GM21360 (cell line): ENCODE measurements around the gene PSMB3.
"Not testable (repeated sequence)": the region's sequence is repeated elsewhere in the genome, so short reads cannot be mapped to it uniquely, and the experiment has no call there.

Experiments
- ATAC-seq: cut with Tn5 transposase; IDR thresholded peaks from one replicate; pipeline ENCODE4 v1.9.1; 2021; ENCODE audit warnings: mild to moderate bottlenecking, moderate library complexity; ENCODE audit not compliant: unreplicated experiment

Gene PSMB3

GRCh38 chr17:38748149-38748891 lies 4.2 kb upstream of the PSMB3 start, which contains the start of gene PCGF2:
Gene PCGF2, minus strand, starts transcription at chr17:38748336. Its CDS starts 7,934 bp downstream, at chr17:38740402.
- ATAC-seq, result no peak

- no peak for ATAC-seq
Measured at GRCh38 chr17:38748892-38749222, 3.7 kb upstream of the PSMB3 start.

- no peak for ATAC-seq
Measured at GRCh38 chr17:38749223-38750043, 3.1 kb upstream of the PSMB3 start.

- ATAC-seq, result no peak
Measured at GRCh38 chr17:38750044-38750311, 2.6 kb upstream of the PSMB3 start.

GRCh38 chr17:38750312-38751121 lies 2.0 kb upstream of the PSMB3 start:
- ATAC-seq, result no peak

- ATAC-seq, result no peak
Measured at GRCh38 chr17:38751144-38751807, 1.3 kb upstream of the PSMB3 start.

- ATAC-seq, result peak; percentile 29
Measured at GRCh38 chr17:38751808-38752307, 683 bp upstream of the PSMB3 start.

- ATAC-seq, result no peak
Measured at GRCh38 chr17:38753071-38753506, 548 bp downstream of the PSMB3 start.

GRCh38 chr17:38761612-38762011 lies 9.1 kb downstream of the PSMB3 start:
- ATAC-seq, result no peak

GRCh38 chr17:38762231-38762630 lies 9.7 kb downstream of the PSMB3 start:
- ATAC-seq, result no peak

GRCh38 chr17:38766341-38766740 lies 13.8 kb downstream of the PSMB3 start:
- ATAC-seq, result no peak

- no peak for ATAC-seq
Measured at GRCh38 chr17:38768417-38768816, 15.9 kb downstream of the PSMB3 start.

- no peak for ATAC-seq
Measured at GRCh38 chr17:38773258-38773657, 20.7 kb downstream of the PSMB3 start.

GRCh38 chr17:38777641-38778250 lies 25.2 kb downstream of the PSMB3 start:
- no peak for ATAC-seq

GRCh38 chr17:38779965-38780752 lies 27.6 kb downstream of the PSMB3 start:
- no peak for ATAC-seq

GRCh38 chr17:38783227-38783626 lies 30.7 kb downstream of the PSMB3 start:
- no peak for ATAC-seq

- ATAC-seq, result no peak
Measured at GRCh38 chr17:38786372-38786771, 33.8 kb downstream of the PSMB3 start.

GRCh38 chr17:38787999-38788398 lies 35.5 kb downstream of the PSMB3 start:
- not testable (repeated sequence) for ATAC-seq

- no peak for ATAC-seq
Measured at GRCh38 chr17:38789185-38789584, 36.6 kb downstream of the PSMB3 start.
